ENCODE results near the gene BECN2.

The BECN2 gene

GRCh38 chr1:242004751-242005495, 47.4 kb downstream of the BECN2 start:
- H3K4me3 ChIP-seq (ENCODE audit: low read depth, low read length): no peak overlapping the region
- peak; percentile 22 for DNase-seq (ENCODE audit: low read depth)
- TF ChIP-seq, protein P1, sequence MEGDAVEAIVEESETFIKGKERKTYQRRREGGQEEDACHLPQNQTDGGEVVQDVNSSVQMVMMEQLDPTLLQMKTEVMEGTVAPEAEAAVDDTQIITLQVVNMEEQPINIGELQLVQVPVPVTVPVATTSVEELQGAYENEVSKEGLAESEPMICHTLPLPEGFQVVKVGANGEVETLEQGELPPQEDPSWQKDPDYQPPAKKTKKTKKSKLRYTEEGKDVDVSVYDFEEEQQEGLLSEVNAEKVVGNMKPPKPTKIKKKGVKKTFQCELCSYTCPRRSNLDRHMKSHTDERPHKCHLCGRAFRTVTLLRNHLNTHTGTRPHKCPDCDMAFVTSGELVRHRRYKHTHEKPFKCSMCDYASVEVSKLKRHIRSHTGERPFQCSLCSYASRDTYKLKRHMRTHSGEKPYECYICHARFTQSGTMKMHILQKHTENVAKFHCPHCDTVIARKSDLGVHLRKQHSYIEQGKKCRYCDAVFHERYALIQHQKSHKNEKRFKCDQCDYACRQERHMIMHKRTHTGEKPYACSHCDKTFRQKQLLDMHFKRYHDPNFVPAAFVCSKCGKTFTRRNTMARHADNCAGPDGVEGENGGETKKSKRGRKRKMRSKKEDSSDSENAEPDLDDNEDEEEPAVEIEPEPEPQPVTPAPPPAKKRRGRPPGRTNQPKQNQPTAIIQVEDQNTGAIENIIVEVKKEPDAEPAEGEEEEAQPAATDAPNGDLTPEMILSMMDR (conservative IDR thresholded peaks at IDR 0.05; ENCODE audit: low read depth, low read length): no peak

DNA sequence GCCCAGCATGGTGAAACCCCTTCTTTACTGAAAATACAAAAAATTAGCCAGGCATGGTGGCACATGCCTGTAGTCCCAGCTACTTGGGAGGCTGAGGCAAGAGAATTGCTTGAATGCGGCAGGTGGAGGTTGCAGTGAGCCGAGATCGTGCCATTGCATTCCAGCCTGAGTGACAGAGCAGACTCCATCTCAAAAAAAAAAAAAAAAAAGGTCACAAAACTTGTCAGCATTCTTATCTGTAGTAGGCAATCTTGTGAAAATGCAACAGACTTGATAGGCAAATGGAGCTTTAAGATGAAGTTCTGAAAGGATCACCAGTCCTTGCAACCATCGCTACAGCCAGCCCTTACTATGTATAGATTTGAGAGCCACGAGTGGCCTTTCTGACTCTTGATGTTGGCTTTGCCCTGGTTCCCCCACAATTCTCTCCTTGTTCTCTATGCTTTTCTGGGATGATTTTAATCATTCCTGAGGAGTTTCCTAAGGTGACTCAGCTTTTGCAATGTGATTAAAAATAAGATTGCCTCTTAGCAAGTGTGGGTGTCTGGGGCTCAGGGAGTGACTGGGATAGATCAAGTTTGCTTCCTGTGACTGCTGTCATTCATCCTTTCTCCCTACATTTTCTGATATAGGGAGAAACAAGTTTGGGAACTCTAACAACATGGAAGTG, 48.4 kb downstream of the BECN2 start:
- DNase-seq (ENCODE audit: low read depth): no peak
- no peak overlapping the region for H3K4me3 ChIP-seq (ENCODE audit: low read depth, low read length)
- TF ChIP-seq, protein P1 (conservative IDR thresholded peaks at IDR 0.05; ENCODE audit: low read depth, low read length): no peak

DNA sequence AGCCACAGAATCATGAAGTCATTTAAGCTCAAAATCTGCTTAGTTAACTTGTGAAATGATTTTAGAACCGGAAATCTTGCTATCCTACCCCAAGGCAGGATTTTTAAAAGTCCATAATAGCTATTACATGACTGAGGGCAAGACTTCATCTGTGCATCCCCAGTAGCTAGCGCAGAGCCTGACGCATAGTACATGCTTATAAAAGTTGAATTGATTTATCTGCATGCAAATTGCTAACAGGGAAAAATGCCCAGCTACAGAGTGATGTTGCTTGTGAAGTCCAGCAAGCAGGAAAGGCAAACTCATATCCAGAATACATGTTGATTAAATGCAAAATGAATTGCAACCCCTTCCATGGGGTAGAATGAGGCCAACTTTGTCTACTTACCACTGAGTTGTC, 49.4 kb downstream of the BECN2 start:
- TF ChIP-seq, protein P1 (conservative IDR thresholded peaks at IDR 0.05; ENCODE audit: low read depth, low read length): no peak

More for the DNA sequence above, 49.4 kb downstream of the BECN2 start:
- no peak overlapping the region for H3K4me3 ChIP-seq (ENCODE audit: low read depth, low read length)
- no peak for DNase-seq (ENCODE audit: low read depth)

All from choroid plexus epithelial cell (primary cell).